GM19238 (cell line): ENCODE data around the gene NECAB3.

Source experiments
- DNase-seq: peaks from one replicate; pipeline ENCODE4 v3.0.0; 2011; ENCODE audit warnings: low spot score; ENCODE audit not compliant: insufficient read length

Gene NECAB3

GRCh38 chr20:33624399-33624798, 49.8 kb downstream of the NECAB3 start:
- no peak for DNase-seq

- no peak for DNase-seq
Observed at GRCh38 chr20:33622705-33623365, 51.4 kb downstream of the NECAB3 start.

- no peak for DNase-seq
Observed at GRCh38 chr20:33621717-33622400, 52.4 kb downstream of the NECAB3 start.

- no peak for DNase-seq
Observed at GRCh38 chr20:33612001-33612400, 62.2 kb downstream of the NECAB3 start.

- no peak for DNase-seq
Observed at GRCh38 chr20:33611106-33611505, 63.1 kb downstream of the NECAB3 start.

- no peak for DNase-seq
Observed at GRCh38 chr20:33609504-33609903, 64.7 kb downstream of the NECAB3 start.
